GM18507 (cell line): ENCODE results near the gene UBTF.
"Not testable (repeated sequence)": the region's sequence is repeated elsewhere in the genome, so short reads cannot be mapped to it uniquely, and the experiment has no call there.

Experiments
- DNase-seq: peaks from one replicate; pipeline ENCODE4 v3.0.0; 2011; ENCODE audit warnings: low read depth; ENCODE audit not compliant: insufficient read length; ENCODE audit errors: extremely low spot score
- FAIRE-seq: peaks from 2 replicates; lab custom pipeline; 2011; peaks lifted over from hg19 to GRCh38; lab: Jason Lieb, UNC

UBTF gene

GRCh38 chr17:44247876-44248736 lies 28.6 kb upstream of the UBTF start:
- no peak for FAIRE-seq
- DNase-seq, result no peak

GRCh38 chr17:44247440-44247841 lies 28.0 kb upstream of the UBTF start:
- FAIRE-seq (no peak), DNase-seq (no peak)

GRCh38 chr17:44241106-44241624 lies 21.7 kb upstream of the UBTF start:
- FAIRE-seq (no peak), DNase-seq (no peak)

GRCh38 chr17:44237886-44238285 lies 18.4 kb upstream of the UBTF start:
- not testable (repeated sequence) for DNase-seq, FAIRE-seq

- peak; percentile 66 for FAIRE-seq
- no peak for DNase-seq
Measured at GRCh38 chr17:44236444-44236991, 17.0 kb upstream of the UBTF start.

- DNase-seq, result no peak
- no peak for FAIRE-seq
Measured at GRCh38 chr17:44235583-44235936, 16.1 kb upstream of the UBTF start.

GRCh38 chr17:44233582-44233981 lies 14.1 kb upstream of the UBTF start:
- DNase-seq (no peak), FAIRE-seq (no peak)

- DNase-seq (no peak), FAIRE-seq (no peak)
Measured at GRCh38 chr17:44232061-44232460, 12.6 kb upstream of the UBTF start.

- FAIRE-seq (no peak), DNase-seq (no peak)
Measured at GRCh38 chr17:44230140-44230539, 10.7 kb upstream of the UBTF start.

- DNase-seq, result no peak
Measured at GRCh38 chr17:44229090-44229489, 9.6 kb upstream of the UBTF start.

GRCh38 chr17:44223541-44224071 lies 4.1 kb upstream of the UBTF start:
- DNase-seq (no peak), FAIRE-seq (no peak)

More at GRCh38 chr17:44229090-44229489, 9.6 kb upstream of the UBTF start:
- no peak for FAIRE-seq

- FAIRE-seq (peak; percentile 42), DNase-seq (no peak)
Measured at GRCh38 chr17:44222112-44222869, 2.8 kb upstream of the UBTF start.

GRCh38 chr17:44221862-44222111 lies 2.3 kb upstream of the UBTF start:
- no peak for DNase-seq
- no peak for FAIRE-seq

- no peak for DNase-seq
Measured at GRCh38 chr17:44221084-44221861, 1.8 kb upstream of the UBTF start.

GRCh38 chr17:44220213-44221083 lies 973 bp upstream of the UBTF start:
- no peak for FAIRE-seq

More at GRCh38 chr17:44221084-44221861, 1.8 kb upstream of the UBTF start:
- peak; percentile 68 for FAIRE-seq

GRCh38 chr17:44219108-44219615 lies 313 bp downstream of the UBTF start:
- DNase-seq, result no peak
- FAIRE-seq, result no peak

More at GRCh38 chr17:44220213-44221083, 973 bp upstream of the UBTF start:
- no peak for DNase-seq

- FAIRE-seq (peak; percentile 68), DNase-seq (peak; percentile 81)
Measured at GRCh38 chr17:44218344-44219107, 949 bp downstream of the UBTF start.
